H1 (cell line): ENCODE data around the gene OSBP2. TPM values are rescaled to one million over a fixed set of nuclear protein-coding genes. Genes with fewer than 3 reads are reported as not detected.

ENCODE experiments used
- CTCF ChIA-PET: fragments of 300-600 bp; sonication (Branson Sonifier 250); formaldehyde crosslinking; loops from one replicate; lab custom pipeline; 2021; ENCODE audit not compliant: partially characterized antibody; lab: Charles Lee
- POLR2A ChIA-PET: fragments of 300-600 bp; sonication (Branson Sonifier 250); formaldehyde crosslinking; loops from one replicate; lab custom pipeline; 2021; ENCODE audit warnings: inconsistent platforms; ENCODE audit not compliant: partially characterized antibody; lab: Charles Lee
- DNase-seq, 2 experiments: peaks; one replicate each; pipeline versions ENCODE4 v3.0.0 to v3.0.0-alpha.2; 2010 to 2022; ENCODE audit warnings: low spot score in 2 of 2, low read depth in 1 of 2, mixed read lengths in 1 of 2
- FAIRE-seq: peaks from 2 replicates; lab custom pipeline; 2011; peaks lifted over from hg19 to GRCh38; lab: Jason Lieb, UNC
- H2AFZ ChIP-seq: 2 replicates; pipeline ENCODE4 v1.8.1; 2012; ENCODE audit warnings: low read length, inconsistent platforms
- H2AK5ac ChIP-seq: 2 replicates; pipeline ENCODE4 v1.6.1; 2013; ENCODE audit warnings: low read depth, low read length
- H2BK120ac ChIP-seq: replicated peaks from 2 replicates; pipeline ENCODE3; 2013; ENCODE audit warnings: low read depth, low read length, inconsistent platforms
- H2BK12ac ChIP-seq: 2 replicates; pipeline ENCODE4 v1.6.1; 2013; ENCODE audit warnings: low read depth, low read length
- H2BK15ac ChIP-seq: 2 replicates; pipeline ENCODE4 v1.6.1; 2013; ENCODE audit warnings: low read length
- H2BK20ac ChIP-seq: 2 replicates; pipeline ENCODE4 v1.6.1; 2013; ENCODE audit warnings: low read length
- H2BK5ac ChIP-seq: 2 replicates; pipeline ENCODE4 v1.6.1; 2013; ENCODE audit warnings: low read depth, low read length
- H3K14ac ChIP-seq: 2 replicates; pipeline ENCODE4 v1.6.1; 2013; ENCODE audit warnings: inconsistent platforms; ENCODE audit not compliant: insufficient read length
- H3K18ac ChIP-seq: 2 replicates; pipeline ENCODE4 v1.6.1; 2013; ENCODE audit warnings: low read length; ENCODE audit errors: extremely low read depth
- H3K23ac ChIP-seq: 2 replicates; pipeline ENCODE4 v1.6.1; 2013; ENCODE audit warnings: inconsistent platforms; ENCODE audit not compliant: insufficient read length
- H3K23me2 ChIP-seq: 2 replicates; pipeline ENCODE4 v1.6.1; 2013; ENCODE audit warnings: low read depth, low read length
- H3K27ac ChIP-seq: 2 replicates; pipeline ENCODE4 v1.6.1; 2011; ENCODE audit warnings: low read depth, low read length, inconsistent platforms
- H3K27me3 ChIP-seq, 4 experiments: replicated peaks in 1 of 4; 1 replicate in 1 of 4; 2 replicates in 3 of 4; pipeline versions ENCODE4 v1.6.1 to v1.8.1; 2011 to 2013; ENCODE audit warnings: low read length in 3 of 4, mild to moderate bottlenecking in 3 of 4, inconsistent platforms in 2 of 4, mixed read lengths in 2 of 4, moderate library complexity in 1 of 4; ENCODE audit not compliant: control insufficient read depth in 3 of 4, insufficient read depth in 3 of 4; ENCODE audit errors: extremely low read depth in 1 of 4
- H3K36me3 ChIP-seq, 4 experiments: 2 replicates each; pipeline versions ENCODE4 v1.6.1 to v1.8.1; 2011 to 2013; ENCODE audit warnings: mild to moderate bottlenecking in 4 of 4, low read length in 3 of 4, moderate library complexity in 2 of 4, control low read depth in 1 of 4, inconsistent platforms in 1 of 4; ENCODE audit not compliant: insufficient read depth in 4 of 4, control insufficient read depth in 2 of 4
- H3K4ac ChIP-seq: replicated peaks from 2 replicates; pipeline ENCODE3; 2013; ENCODE audit warnings: low read length, low read depth, mixed read lengths, inconsistent platforms; ENCODE audit not compliant: insufficient read length
- H3K4me1 ChIP-seq, 4 experiments: replicated peaks in 1 of 4; 1 replicate in 1 of 4; 2 replicates in 3 of 4; pipeline versions ENCODE4 v1.6.1 to v1.8.1; 2011 to 2013; ENCODE audit warnings: low read length in 3 of 4, inconsistent platforms in 2 of 4, mixed read lengths in 1 of 4; ENCODE audit not compliant: insufficient read depth in 4 of 4, control insufficient read depth in 3 of 4
- H3K4me2 ChIP-seq, 2 experiments: 2 replicates each; pipeline versions ENCODE4 v1.6.1 to v1.8.1; 2011 to 2013; ENCODE audit warnings: low read depth in 2 of 2, low read length in 2 of 2, control low read depth in 1 of 2, inconsistent platforms in 1 of 2, mild to moderate bottlenecking in 1 of 2; ENCODE audit not compliant: insufficient read depth in 1 of 2
- H3K4me3 ChIP-seq, 4 experiments: fragments of 200-600, 300-600 bp in 1 of 4; sonication (generic), shearing (Covaris generic), sonication (Bioruptor Twin) in 1 of 4; 2 replicates each; pipeline versions ENCODE4 v1.5.1 to v1.8.1; 2011 to 2016; ENCODE audit warnings: low read length in 4 of 4, low read depth in 3 of 4, control low read depth in 2 of 4, inconsistent platforms in 2 of 4, mild to moderate bottlenecking in 2 of 4, mixed read lengths in 1 of 4, moderate library complexity in 1 of 4; ENCODE audit not compliant: insufficient read depth in 2 of 4; ENCODE audit errors: extremely low read depth in 1 of 4
- H3K56ac ChIP-seq: replicated peaks from 2 replicates; pipeline ENCODE3; 2013; ENCODE audit warnings: low read depth, mild to moderate bottlenecking, mixed read lengths, low read length, inconsistent platforms; ENCODE audit not compliant: insufficient read length
- H3K79me1 ChIP-seq: 2 replicates; pipeline ENCODE4 v1.6.1; 2013; ENCODE audit warnings: low read depth, low read length, control low read depth
- H3K79me2 ChIP-seq, 2 experiments: 2 replicates each; pipeline versions ENCODE4 v1.6.1 to v1.8.1; 2012 to 2013; ENCODE audit warnings: low read length in 2 of 2, mild to moderate bottlenecking in 2 of 2, inconsistent platforms in 1 of 2; ENCODE audit not compliant: insufficient read depth in 2 of 2, control insufficient read depth in 1 of 2
- H3K9ac ChIP-seq, 4 experiments: replicated peaks in 1 of 4; 1 replicate in 1 of 4; 2 replicates in 3 of 4; pipeline versions ENCODE4 v1.6.1 to v1.8.1; 2011 to 2013; ENCODE audit warnings: low read depth in 3 of 4, low read length in 3 of 4, control low read depth in 2 of 4, mild to moderate bottlenecking in 2 of 4, moderate library complexity in 2 of 4, inconsistent platforms in 1 of 4; ENCODE audit errors: extremely low read depth in 1 of 4
- H3K9me3 ChIP-seq, 2 experiments: 2 replicates each; pipeline versions ENCODE4 v1.6.1 to v1.8.1; 2012 to 2013; ENCODE audit warnings: mild to moderate bottlenecking in 2 of 2, moderate library complexity in 2 of 2, control low read depth in 1 of 2, inconsistent platforms in 1 of 2, low read depth in 1 of 2, low read length in 1 of 2, mixed read lengths in 1 of 2; ENCODE audit not compliant: insufficient read depth in 2 of 2
- H4K20me1 ChIP-seq, 2 experiments: replicated peaks in 1 of 2; 2 replicates each; pipeline versions ENCODE3 to v1.8.1; 2011 to 2013; ENCODE audit warnings: inconsistent platforms in 2 of 2, low read length in 2 of 2, mild to moderate bottlenecking in 1 of 2; ENCODE audit not compliant: insufficient read depth in 2 of 2, control insufficient read depth in 1 of 2
- H4K5ac ChIP-seq: 2 replicates; pipeline ENCODE4 v1.6.1; 2013; ENCODE audit warnings: low read length, low read depth, mixed read lengths, inconsistent platforms; ENCODE audit not compliant: insufficient read length
- H4K8ac ChIP-seq: 2 replicates; pipeline ENCODE4 v1.8.0; 2013; ENCODE audit warnings: mild to moderate bottlenecking, moderate library complexity, low read length, inconsistent platforms; ENCODE audit not compliant: insufficient read depth; ENCODE audit errors: extremely low read depth
- H4K91ac ChIP-seq: replicated peaks from 2 replicates; pipeline ENCODE3; 2013; ENCODE audit warnings: low read length, mixed read lengths, inconsistent platforms; ENCODE audit not compliant: insufficient read length
- CREB1 ChIP-seq: IDR thresholded peaks from 2 replicates; pipeline ENCODE4 v1.6.1; 2012; ENCODE audit warnings: inconsistent platforms
- CTBP2 ChIP-seq: IDR thresholded peaks from 2 replicates; pipeline ENCODE4 v1.7.0; 2011; ENCODE audit warnings: borderline replicate concordance, mild to moderate bottlenecking, moderate library complexity, mixed read lengths, low read length; ENCODE audit not compliant: insufficient read depth, insufficient read length
- EP300 ChIP-seq, 2 experiments: IDR thresholded peaks; 1 replicate in 1 of 2; 2 replicates in 1 of 2; pipeline ENCODE4 v1.6.1; 2011 to 2012; ENCODE audit warnings: low read depth in 2 of 2, low read length in 2 of 2, mild to moderate bottlenecking in 2 of 2, borderline replicate concordance in 1 of 2, inconsistent platforms in 1 of 2, moderate library complexity in 1 of 2
- GTF2F1 ChIP-seq: IDR thresholded peaks from 2 replicates; pipeline ENCODE4 v1.6.1; 2012; ENCODE audit warnings: low read depth, low read length, improper control_type of control experiment, borderline replicate concordance
- KDM4A ChIP-seq: IDR thresholded peaks from one replicate; pipeline ENCODE4 v1.7.1; 2012; ENCODE audit warnings: low read depth, mild to moderate bottlenecking, moderate library complexity, low read length, inconsistent platforms; ENCODE audit not compliant: severe bottlenecking
- KDM5A ChIP-seq: fragments of 200-600 bp; IDR thresholded peaks from 2 replicates; pipeline ENCODE4 v1.7.1; 2012; ENCODE audit warnings: mild to moderate bottlenecking, low read length, inconsistent platforms, mixed read lengths
- POLR2A ChIP-seq, 2 experiments: IDR thresholded peaks; 1 replicate in 1 of 2; 2 replicates in 1 of 2; pipeline ENCODE4 v1.6.1; 2011; ENCODE audit warnings: low read depth in 2 of 2, low read length in 2 of 2, mild to moderate bottlenecking in 2 of 2; ENCODE audit errors: control extremely low read depth in 1 of 2
- RBBP5 ChIP-seq: IDR thresholded peaks from 2 replicates; pipeline ENCODE4 v1.7.1; 2012; ENCODE audit warnings: low read depth, mild to moderate bottlenecking, inconsistent platforms, low read length, moderate library complexity, borderline replicate concordance
- SAP30 ChIP-seq: fragments of 300-600 bp; sonication (generic); IDR thresholded peaks from 2 replicates; pipeline ENCODE4 v1.7.1; 2012; ENCODE audit warnings: low read length, moderate library complexity, mild to moderate bottlenecking, inconsistent platforms; ENCODE audit not compliant: insufficient read depth, insufficient replicate concordance
- TBP ChIP-seq: IDR thresholded peaks from 2 replicates; pipeline ENCODE4 v1.6.1; 2011; ENCODE audit warnings: low read depth, low read length, improper control_type of control experiment
- WGBS, 2 experiments: shearing (Covaris generic) in 1 of 2; methylation state at CpG; one replicate each; pipeline versions ENCODE4 v1.1.6 to v1.1.7; 2013 to 2015; ENCODE audit warnings: low lambda C conversion rate in 2 of 2, mixed read lengths in 2 of 2, inconsistent platforms in 1 of 2, low coverage in 1 of 2, missing lambda C conversion rate in 1 of 2; ENCODE audit not compliant: insufficient replicate concordance in 2 of 2, insufficient coverage in 1 of 2, insufficient read length in 1 of 2; ENCODE audit errors: extremely low coverage in 1 of 2, missing lambda C conversion rate in 1 of 2; 5-methylcytosine and 5-hydroxymethylcytosine counted together
- polyA plus RNA-seq, 7 experiments: library from polyadenylated mRNA; depleted of rRNA in 3 of 7; stranded (reverse) in 5 of 7; unstranded in 2 of 7; fragments of >200 nt in 5 of 7; fragments of 200-250 nt in 2 of 7; gene quantifications; 1 replicate in 5 of 7; 2 replicates in 1 of 7; 4 replicates in 1 of 7; pipeline versions ENCODE4 v1.2.1 to v1.2.3, GENCODE V29; 2011 to 2013; ENCODE audit warnings: missing spikeins in 2 of 7, mixed read lengths in 2 of 7
- total RNA-seq: library from RNA; stranded (reverse); fragmentation: NEBNext Ultra II Directional; extraction: Animal tissue kit (Norgen Biotek cat#: 25700); gene quantifications from 2 replicates; pipeline ENCODE4 v1.2.1, GENCODE V29; 2021
- TF ChIP-seq, protein P1 (sequence below): IDR thresholded peaks from 2 replicates; pipeline ENCODE4 v1.6.1; 2012; ENCODE audit warnings: inconsistent platforms

Gene OSBP2
- total and polyA plus RNA-seq, 2 of the 8 experiments (the other 6 are each of a cell fraction or from before 2014, with no cell fraction given): 3.4 to 3.7 TPM

DNA sequence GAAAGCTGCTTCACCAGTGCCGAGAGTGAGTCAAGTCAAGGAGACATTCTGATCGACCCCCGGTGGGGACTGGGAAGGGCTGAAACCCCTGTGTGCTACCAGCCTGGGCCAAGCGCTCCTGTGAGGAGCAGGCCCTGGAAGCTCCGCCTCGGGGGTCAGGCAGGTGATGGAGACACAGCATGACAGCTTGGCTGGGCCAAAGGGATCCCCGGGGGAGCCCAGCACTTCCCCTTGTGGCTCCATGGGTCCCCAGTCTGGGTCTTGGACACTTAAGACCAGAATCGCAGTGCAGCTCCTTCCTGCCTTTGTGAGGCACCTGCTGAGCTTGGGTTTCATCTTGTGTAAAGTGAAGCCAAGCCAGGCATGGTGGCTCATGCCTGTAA, 184.7 kb downstream of the OSBP2 start:
- H4K8ac ChIP-seq: no peak overlapping the region
- H3K27ac ChIP-seq: no peak overlapping the region
- H3K14ac ChIP-seq: no peak overlapping the region
- H2BK20ac ChIP-seq: no peak overlapping the region
- CTCF ChIA-PET: interaction anchor here (0.6 to 10.8 kb wide), 5 partner anchors 11 to 517 kb away, joined by 3 to 73 read pairs (median 4); no protein-coding TSS in a partner anchor
- DNase-seq: no peak
- no peaks in the 10 kb centered on the region for H3K79me2 ChIP-seq
- no peak overlapping the region for H2BK12ac ChIP-seq
- H3K23ac ChIP-seq: no peak overlapping the region
- WGBS, 2 experiments: 88% methylated on average over 8 of the region's 8 CpGs; no CpG with 5 or more reads in 1 of the 2 experiments
- H2BK15ac ChIP-seq: no peak overlapping the region
- no peak overlapping the region for H3K56ac ChIP-seq
- no peaks in the 10 kb centered on the region for H3K9me3 ChIP-seq
- no peak overlapping the region for H2AFZ ChIP-seq
- H3K18ac ChIP-seq: no peak overlapping the region
- H2AK5ac ChIP-seq: no peak overlapping the region
- no peaks in the 10 kb centered on the region for H3K27me3 ChIP-seq
- no peak for FAIRE-seq
- no peaks in the 10 kb centered on the region for H3K79me1 ChIP-seq
- H3K23me2 ChIP-seq: no peaks in the 10 kb centered on the region
- H3K4me3 ChIP-seq: no peak overlapping the region
- no peaks in the 10 kb centered on the region for H3K36me3 ChIP-seq
- no peak overlapping the region for H2BK5ac ChIP-seq
- no peak overlapping the region for H2BK120ac ChIP-seq
- no peak overlapping the region for H3K4me2 ChIP-seq
- H3K4me1 ChIP-seq: peaks cover 0 to 7% (median 3%) of the 10 kb centered on the region in 4 experiments; a peak in 4 of 7 replicates
- H4K20me1 ChIP-seq: peaks cover 0 to 1% of the 10 kb centered on the region in 2 experiments
- no peak overlapping the region for H4K91ac ChIP-seq
- H3K9ac ChIP-seq: no peak overlapping the region
- H3K4ac ChIP-seq: no peak overlapping the region
- H4K5ac ChIP-seq: no peak overlapping the region
- POLR2A ChIA-PET: no interaction called here
- TF ChIP-seq KDM5A (no peak), SAP30 (no peak), CREB1 (no peak), GTF2F1 (no peak), CTBP2 (no peak), TBP (no peak), EP300 (IDR thresholded peaks at IDR 0.05; ENCODE audit: borderline replicate concordance in 1 of 2, low read depth in 2 of 2, low read length in 2 of 2) (no peak), POLR2A (IDR thresholded peaks at IDR 0.05; ENCODE audit: control extremely low read depth in 1 of 2, low read depth in 2 of 2, low read length in 2 of 2) (no peak), KDM4A (no peak), RBBP5 (no peak)
- TF ChIP-seq, protein P1, sequence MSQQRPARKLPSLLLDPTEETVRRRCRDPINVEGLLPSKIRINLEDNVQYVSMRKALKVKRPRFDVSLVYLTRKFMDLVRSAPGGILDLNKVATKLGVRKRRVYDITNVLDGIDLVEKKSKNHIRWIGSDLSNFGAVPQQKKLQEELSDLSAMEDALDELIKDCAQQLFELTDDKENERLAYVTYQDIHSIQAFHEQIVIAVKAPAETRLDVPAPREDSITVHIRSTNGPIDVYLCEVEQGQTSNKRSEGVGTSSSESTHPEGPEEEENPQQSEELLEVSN: no peak
